Measurements from ENCODE around the gene ANKRD44. TPM values are rescaled to one million over a fixed set of nuclear protein-coding genes. Genes with fewer than 3 reads are reported as not detected.
A peak's percentile ranks its signal among the peaks of the same experiment; 100 is the strongest.
"Not testable (repeated sequence)": the region's sequence is repeated elsewhere in the genome, so short reads cannot be mapped to it uniquely, and the experiment has no call there.

Gene ANKRD44
- total RNA-seq, 1 experiment from 2014 or later = 0.85 TPM

DNA sequence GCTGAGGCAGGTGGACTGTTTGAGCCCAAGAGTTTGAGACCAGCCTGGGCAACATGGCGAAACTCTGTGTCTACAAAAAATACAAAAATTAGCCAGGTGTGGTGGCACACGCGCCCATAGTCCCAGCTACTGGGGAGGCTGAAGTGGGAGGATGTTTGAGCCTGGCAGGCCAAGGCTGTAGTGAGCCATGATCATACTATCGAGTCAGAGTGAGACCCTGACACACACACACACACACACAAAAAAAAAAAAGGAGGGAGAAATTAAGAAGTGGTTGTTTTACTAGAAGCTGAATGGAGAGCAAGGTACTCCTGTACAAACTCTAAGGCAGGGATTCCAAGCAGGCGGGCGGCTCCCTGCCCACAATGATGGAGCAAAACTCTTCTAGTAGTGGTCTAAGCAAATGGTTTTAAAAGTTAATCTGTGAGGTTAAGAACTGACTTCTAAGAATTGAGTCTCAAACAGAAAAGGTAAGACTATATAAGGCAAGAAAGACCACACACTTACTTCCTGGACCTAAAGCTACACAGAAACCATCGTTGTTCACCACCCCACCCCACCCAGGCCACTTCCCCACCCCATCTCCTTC, 2.6 kb downstream of the ANKRD44 start:
- Histone ChIP-seq H3K27ac (no peak overlapping the region), H3K36me3 (no peaks in the 10 kb centered on the region), H3K4me1 (peaks cover 3% of the 10 kb centered on the region; the same call in 1 of the 2 replicates), H3K27me3 (peaks cover 16% of the 10 kb centered on the region), H3K9me3 (replicated peaks) (no peaks in the 10 kb centered on the region), H3K4me3 (no peak overlapping the region)
- DNase-seq = no peak

GRCh38 chr2:197307236-197307932, 3.2 kb downstream of the ANKRD44 start:
- Histone ChIP-seq H3K9me3 (replicated peaks) (no peaks in the 10 kb centered on the region), H3K4me3 (no peak overlapping the region), H3K27me3 (peaks cover 16% of the 10 kb centered on the region), H3K4me1 (peaks cover 3% of the 10 kb centered on the region; the same call in 1 of the 2 replicates), H3K36me3 (no peaks in the 10 kb centered on the region), H3K27ac (no peak overlapping the region)
- no peak for DNase-seq

- Histone ChIP-seq H3K27ac (no peak overlapping the region), H3K4me1 (peaks cover 3% of the 10 kb centered on the region; the same call in 1 of the 2 replicates), H3K27me3 (peaks cover 12% of the 10 kb centered on the region), H3K36me3 (no peaks in the 10 kb centered on the region), H3K4me3 (no peak overlapping the region), H3K9me3 (replicated peaks) (no peaks in the 10 kb centered on the region)
- DNase-seq = no peak
Measured at GRCh38 chr2:197306696-197307040, 3.9 kb downstream of the ANKRD44 start.

DNA sequence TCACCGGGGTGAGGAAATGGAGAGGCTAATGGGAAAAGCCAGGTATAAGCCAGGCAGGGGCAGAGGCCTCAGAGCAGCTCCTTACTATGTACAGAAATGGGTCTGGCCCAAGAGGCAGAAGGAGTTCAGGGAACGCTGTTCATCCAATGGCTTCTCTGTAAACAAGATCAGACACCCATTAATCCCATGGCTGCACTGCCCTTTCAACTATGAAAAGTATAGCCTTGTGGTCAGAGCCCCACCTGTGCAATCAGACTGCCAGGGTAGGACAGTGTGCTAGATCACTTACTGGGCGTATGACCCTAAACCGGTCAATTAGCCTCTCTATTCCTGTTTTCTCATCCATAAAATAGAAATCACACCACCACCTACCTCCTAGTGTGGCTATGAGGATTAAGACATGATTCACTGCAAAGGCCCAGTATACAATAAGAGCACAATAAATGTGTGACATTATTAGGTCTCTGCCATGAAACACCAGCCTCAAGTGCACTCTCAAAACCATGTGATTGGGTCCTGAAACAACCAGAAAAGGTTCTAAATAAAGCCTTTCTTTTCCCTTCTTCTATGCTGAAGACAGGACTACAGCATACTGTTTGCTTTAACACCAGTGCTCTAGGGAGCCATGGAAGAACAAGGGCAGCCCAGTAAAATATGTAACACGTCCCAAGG, 4.4 kb downstream of the ANKRD44 start:
- Histone ChIP-seq H3K9me3 (replicated peaks) (no peaks in the 10 kb centered on the region), H3K27ac (no peak overlapping the region), H3K4me1 (no peaks in the 10 kb centered on the region; the same call in 1 of the 2 replicates), H3K27me3 (peaks cover 11% of the 10 kb centered on the region), H3K36me3 (no peaks in the 10 kb centered on the region), H3K4me3 (no peak overlapping the region)
- no peak for DNase-seq

- Histone ChIP-seq H3K36me3 (no peaks in the 10 kb centered on the region), H3K4me1 (no peaks in the 10 kb centered on the region), H3K27me3 (peaks cover 8% of the 10 kb centered on the region), H3K4me3 (no peak overlapping the region), H3K27ac (no peak overlapping the region), H3K9me3 (replicated peaks) (no peaks in the 10 kb centered on the region)
- no peak for DNase-seq
Measured at GRCh38 chr2:197304556-197305011, 6.0 kb downstream of the ANKRD44 start.

- Histone ChIP-seq H3K4me1 (no peaks in the 10 kb centered on the region), H3K4me3 (no peak overlapping the region)
- no peak for DNase-seq
Measured at GRCh38 chr2:197300139-197300538, 10.4 kb downstream of the ANKRD44 start.

GRCh38 chr2:197298609-197299008, 12.0 kb downstream of the ANKRD44 start:
- no peak for DNase-seq

More at GRCh38 chr2:197300139-197300538, 10.4 kb downstream of the ANKRD44 start:
- no peak overlapping the region for H3K27ac ChIP-seq
- H3K36me3 ChIP-seq = no peaks in the 10 kb centered on the region
- peaks cover 6% of the 10 kb centered on the region for H3K27me3 ChIP-seq
- H3K9me3 ChIP-seq (replicated peaks) = no peaks in the 10 kb centered on the region

GRCh38 chr2:197297772-197298318, 12.7 kb downstream of the ANKRD44 start:
- no peaks in the 10 kb centered on the region for H3K9me3 ChIP-seq (replicated peaks)
- no peaks in the 10 kb centered on the region for H3K27me3 ChIP-seq
- DNase-seq = no peak
- no peaks in the 10 kb centered on the region for H3K4me1 ChIP-seq
- H3K36me3 ChIP-seq = no peaks in the 10 kb centered on the region
- no peak overlapping the region for H3K27ac ChIP-seq
- H3K4me3 ChIP-seq = no peak overlapping the region

More at GRCh38 chr2:197298609-197299008, 12.0 kb downstream of the ANKRD44 start:
- peaks cover under 1% of the 10 kb centered on the region for H3K27me3 ChIP-seq
- H3K36me3 ChIP-seq = no peaks in the 10 kb centered on the region
- no peak overlapping the region for H3K4me3 ChIP-seq
- no peaks in the 10 kb centered on the region for H3K4me1 ChIP-seq
- H3K27ac ChIP-seq = no peak overlapping the region
- no peaks in the 10 kb centered on the region for H3K9me3 ChIP-seq (replicated peaks)

GRCh38 chr2:197297266-197297665, 13.3 kb downstream of the ANKRD44 start:
- no peak for DNase-seq
- Histone ChIP-seq H3K4me3 (no peak overlapping the region), H3K27ac (no peak overlapping the region)

DNA sequence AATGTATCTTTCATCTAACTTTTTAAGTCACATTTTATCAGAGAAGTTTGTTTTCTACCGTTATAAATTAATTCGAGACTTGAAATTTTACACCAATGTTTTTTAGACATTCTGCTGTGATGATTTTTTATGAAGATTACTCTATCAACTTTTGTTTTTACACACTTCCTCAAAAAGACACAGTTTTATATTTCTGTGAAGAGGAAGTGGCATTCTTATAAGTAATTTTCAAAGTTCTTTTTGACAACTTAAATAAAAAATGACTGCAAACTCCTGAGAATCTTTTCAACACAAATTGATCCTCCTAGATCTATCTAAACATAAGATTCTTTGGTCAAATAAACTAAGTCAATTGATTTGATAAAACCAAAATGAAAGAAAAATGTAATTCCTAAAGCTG, 13.7 kb downstream of the ANKRD44 start:
- H3K36me3 ChIP-seq = no peaks in the 10 kb centered on the region
- H3K27me3 ChIP-seq = no peaks in the 10 kb centered on the region
- H3K9me3 ChIP-seq (replicated peaks) = no peaks in the 10 kb centered on the region
- no peak overlapping the region for H3K4me3 ChIP-seq
- H3K4me1 ChIP-seq = no peaks in the 10 kb centered on the region
- DNase-seq = no peak
- no peak overlapping the region for H3K27ac ChIP-seq

More at GRCh38 chr2:197297266-197297665, 13.3 kb downstream of the ANKRD44 start:
- no peaks in the 10 kb centered on the region for H3K27me3 ChIP-seq
- no peaks in the 10 kb centered on the region for H3K36me3 ChIP-seq
- no peaks in the 10 kb centered on the region for H3K9me3 ChIP-seq (replicated peaks)
- no peaks in the 10 kb centered on the region for H3K4me1 ChIP-seq

- no peaks in the 10 kb centered on the region for H3K4me1 ChIP-seq
- H3K27me3 ChIP-seq = no peaks in the 10 kb centered on the region
- H3K36me3 ChIP-seq = no peaks in the 10 kb centered on the region
- H3K27ac ChIP-seq = no peak overlapping the region
- H3K4me3 ChIP-seq = no peak overlapping the region
- no peaks in the 10 kb centered on the region for H3K9me3 ChIP-seq (replicated peaks)
- no peak for DNase-seq
Measured at GRCh38 chr2:197294260-197294659, 16.3 kb downstream of the ANKRD44 start.

DNA sequence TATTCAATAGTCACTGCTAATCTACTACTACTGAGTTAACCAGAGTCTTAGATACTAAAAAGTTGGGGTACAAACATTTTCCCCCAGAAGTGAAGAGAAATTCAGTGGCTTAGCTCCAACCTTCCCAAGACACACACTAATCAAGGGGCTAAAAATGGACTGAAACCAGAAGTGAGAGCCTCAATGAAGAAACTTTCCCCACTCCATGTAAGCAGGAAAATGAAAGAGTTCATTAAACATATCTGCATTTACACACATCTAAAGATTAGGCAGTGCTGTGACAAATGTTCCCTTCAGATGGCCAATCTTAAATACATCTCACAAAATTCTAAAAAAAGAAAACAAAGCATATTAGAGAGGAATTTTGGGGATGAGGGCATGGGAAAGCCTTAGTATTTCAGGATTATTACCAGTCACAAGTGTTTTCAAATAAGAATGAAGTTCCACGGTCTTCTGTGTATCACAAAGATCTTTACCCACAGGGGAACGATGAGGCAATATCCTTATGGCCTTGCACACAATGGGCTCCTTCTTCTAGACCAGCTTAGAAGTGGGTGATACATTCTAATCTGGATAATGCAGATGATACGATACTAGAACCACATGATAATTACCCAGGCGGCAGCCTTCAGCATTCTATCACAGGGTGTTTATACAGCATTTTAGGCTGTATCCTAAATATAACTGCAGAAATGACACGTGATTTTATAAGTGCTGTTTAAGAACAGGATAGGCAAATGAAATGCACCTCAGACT, 17.1 kb downstream of the ANKRD44 start:
- Histone ChIP-seq H3K36me3 (no peaks in the 10 kb centered on the region), H3K27ac (no peak overlapping the region), H3K4me1 (no peaks in the 10 kb centered on the region), H3K9me3 (replicated peaks) (no peaks in the 10 kb centered on the region), H3K27me3 (no peaks in the 10 kb centered on the region), H3K4me3 (no peak overlapping the region)
- peak in 1 of 2 experiments; percentile 29 for DNase-seq

DNA sequence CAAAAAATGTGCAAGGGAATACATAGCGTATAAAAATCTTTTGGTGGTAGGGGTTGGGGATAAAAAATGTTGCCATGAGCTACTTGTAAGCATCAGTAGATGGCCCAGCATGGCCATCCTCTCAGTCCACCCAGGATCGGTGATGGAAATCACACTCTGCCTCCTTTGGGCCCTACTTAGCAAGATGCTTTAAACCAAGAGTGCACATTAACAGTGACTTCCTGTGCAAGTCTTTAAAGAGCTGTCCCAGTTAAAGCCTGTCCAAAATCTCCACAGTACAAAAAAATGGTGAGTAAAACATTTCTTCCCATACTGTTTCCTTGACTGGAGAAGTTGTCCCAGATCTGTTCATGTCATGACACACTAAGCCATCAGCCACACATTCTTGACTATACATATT, 18.0 kb downstream of the ANKRD44 start:
- Histone ChIP-seq H3K27me3 (no peaks in the 10 kb centered on the region), H3K4me1 (no peaks in the 10 kb centered on the region), H3K27ac (no peak overlapping the region), H3K4me3 (no peak overlapping the region), H3K9me3 (replicated peaks) (no peaks in the 10 kb centered on the region), H3K36me3 (no peaks in the 10 kb centered on the region)
- DNase-seq = no peak

GRCh38 chr2:197287596-197287932, 23.0 kb downstream of the ANKRD44 start:
- not testable (repeated sequence) for H3K4me3 ChIP-seq; H3K27me3 ChIP-seq; DNase-seq; H3K36me3 ChIP-seq; H3K27ac ChIP-seq; H3K9me3 ChIP-seq (replicated peaks); H3K4me1 ChIP-seq

All from SJCRH30 (cell line).